HL-60 (cell line): ENCODE results near the gene RAB11FIP3.

Source experiments
- CTCF ChIP-seq: IDR thresholded peaks from one replicate; pipeline ENCODE4 v1.5.1; 2011; ENCODE audit warnings: low read length, control low read depth, inconsistent platforms; ENCODE audit not compliant: insufficient read depth
- GABPA ChIP-seq: IDR thresholded peaks from 2 replicates; pipeline ENCODE4 v1.6.1; 2012; ENCODE audit warnings: low read depth
- POLR2AphosphoS5 ChIP-seq: IDR thresholded peaks from 2 replicates; pipeline ENCODE4 v1.6.1; 2012; ENCODE audit warnings: low read depth
- REST ChIP-seq: IDR thresholded peaks from 2 replicates; pipeline ENCODE4 v1.6.1; 2012; ENCODE audit warnings: low read depth; ENCODE audit not compliant: insufficient replicate concordance
- SPI1 ChIP-seq: IDR thresholded peaks from 2 replicates; pipeline ENCODE4 v1.6.1; 2012; ENCODE audit warnings: low read depth, mild to moderate bottlenecking, borderline replicate concordance

- TF ChIP-seq GABPA (no peak), SPI1 (no peak), CTCF (no peak), POLR2AphosphoS5 (no peak), REST (no peak)
These were observed 24.9 kb downstream of the RAB11FIP3 start for GRCh38 chr16:450385-450784.
